GM19324 (cell line): Measurements from ENCODE around the gene NKX6-1.

ENCODE experiments used
- ATAC-seq: cut with Tn5 transposase; IDR thresholded peaks from one replicate; pipeline ENCODE4 v1.9.1; 2021; ENCODE audit warnings: mild to moderate bottlenecking, moderate library complexity; ENCODE audit not compliant: unreplicated experiment, low FRiP score

The NKX6-1 gene

DNA sequence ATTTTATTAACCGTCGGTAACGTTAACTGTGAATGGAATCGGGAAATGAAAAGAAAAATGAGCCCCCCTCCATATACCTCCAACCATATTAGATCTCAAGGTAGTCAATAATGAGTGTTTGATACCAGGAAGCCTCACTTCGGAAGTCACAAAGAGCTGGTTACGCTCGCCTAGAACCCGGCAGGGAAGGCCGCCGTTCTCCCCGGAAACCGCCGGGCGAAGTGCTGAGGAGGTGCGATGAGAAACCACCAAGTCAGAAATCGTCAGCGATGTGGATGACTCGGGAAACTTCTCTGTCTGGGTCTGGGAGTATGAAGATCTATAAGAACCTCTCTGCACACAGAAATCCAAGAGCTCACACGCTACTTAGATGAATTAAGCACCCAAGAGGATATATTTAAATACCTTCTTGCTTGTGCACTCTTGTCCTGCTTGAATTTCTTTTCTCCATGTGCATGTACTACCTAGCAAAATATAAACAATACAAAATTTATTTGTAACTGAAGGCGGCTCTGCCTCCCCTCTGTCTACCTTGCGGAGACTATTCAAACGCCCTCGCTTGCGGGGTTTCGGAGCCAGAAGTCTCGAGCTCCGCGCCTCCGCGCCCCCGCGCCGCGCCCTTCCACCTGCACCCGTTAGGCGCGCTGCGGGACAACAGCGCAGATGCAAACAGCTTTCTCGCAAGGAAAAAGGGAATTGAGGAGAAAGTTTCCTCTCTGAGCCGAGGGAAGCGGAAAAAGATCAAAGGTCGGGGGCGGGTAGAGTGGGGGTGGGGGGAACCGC, 17.8 kb downstream of the NKX6-1 start:
- no peak for ATAC-seq

- no peak for ATAC-seq
Observed at GRCh38 chr4:84480082-84480481, 19.0 kb downstream of the NKX6-1 start.

DNA sequence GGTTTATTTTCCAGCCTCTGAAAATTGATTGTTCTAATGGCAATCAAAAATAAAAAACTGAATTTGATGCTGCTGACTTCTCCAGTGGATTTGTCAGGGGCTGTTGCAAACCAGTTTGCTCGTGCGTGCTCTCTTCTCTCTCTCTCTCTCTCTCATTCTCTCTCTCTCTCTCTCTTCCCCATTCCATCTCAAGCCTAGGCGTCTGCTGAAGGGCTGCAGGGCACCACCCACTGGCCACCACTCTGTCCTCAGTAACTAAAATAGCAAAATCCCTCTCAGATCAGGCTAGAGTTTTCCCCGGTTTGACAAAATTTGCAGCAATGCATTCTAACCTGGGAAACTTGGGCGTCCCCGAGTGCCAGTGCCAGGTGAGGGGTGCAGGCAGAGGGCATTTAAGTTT, 19.4 kb downstream of the NKX6-1 start:
- ATAC-seq = no peak

GRCh38 chr4:84477738-84478137, 21.4 kb downstream of the NKX6-1 start:
- ATAC-seq = no peak

DNA sequence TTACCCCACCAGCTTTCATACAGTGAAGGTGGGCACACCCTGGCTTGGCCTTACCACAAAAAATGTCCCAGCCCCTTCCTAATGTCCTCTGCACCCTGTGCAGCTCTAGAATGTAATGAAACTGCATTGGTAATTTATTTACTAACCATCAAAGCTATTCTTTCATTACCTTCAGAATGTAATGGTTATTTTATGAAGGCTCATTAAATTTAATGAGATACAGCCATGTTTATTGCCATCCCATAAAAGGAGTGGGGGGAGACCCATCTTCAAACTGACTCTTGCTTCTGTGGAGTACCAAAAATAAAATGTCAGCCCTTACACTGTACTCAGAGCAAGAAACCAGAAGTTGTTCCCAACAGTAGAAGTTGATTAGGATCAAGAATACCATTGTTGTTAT, 25.0 kb downstream of the NKX6-1 start:
- ATAC-seq = no peak

- ATAC-seq = no peak
Observed at GRCh38 chr4:84472154-84472553, 26.9 kb downstream of the NKX6-1 start.

GRCh38 chr4:84470204-84470785, 28.8 kb downstream of the NKX6-1 start:
- no peak for ATAC-seq

DNA sequence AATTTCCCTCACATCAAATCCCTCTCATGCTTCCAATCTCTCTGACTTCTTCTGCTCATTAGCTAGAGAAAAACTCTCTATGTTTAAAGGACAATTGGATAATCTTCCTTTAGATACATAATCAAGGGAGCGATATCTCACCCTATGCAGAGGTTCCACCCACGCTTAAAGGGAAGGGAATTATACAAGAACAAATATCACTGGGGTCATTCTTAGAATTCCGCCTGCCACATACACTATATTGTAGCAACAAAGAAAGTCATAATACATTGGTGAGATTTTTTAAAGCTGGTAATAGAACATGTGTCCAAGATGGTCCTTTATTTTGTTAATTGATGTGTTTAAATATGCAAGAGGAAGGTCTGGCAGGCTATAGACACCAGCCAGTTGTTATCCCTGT, 31.5 kb downstream of the NKX6-1 start:
- ATAC-seq = no peak

DNA sequence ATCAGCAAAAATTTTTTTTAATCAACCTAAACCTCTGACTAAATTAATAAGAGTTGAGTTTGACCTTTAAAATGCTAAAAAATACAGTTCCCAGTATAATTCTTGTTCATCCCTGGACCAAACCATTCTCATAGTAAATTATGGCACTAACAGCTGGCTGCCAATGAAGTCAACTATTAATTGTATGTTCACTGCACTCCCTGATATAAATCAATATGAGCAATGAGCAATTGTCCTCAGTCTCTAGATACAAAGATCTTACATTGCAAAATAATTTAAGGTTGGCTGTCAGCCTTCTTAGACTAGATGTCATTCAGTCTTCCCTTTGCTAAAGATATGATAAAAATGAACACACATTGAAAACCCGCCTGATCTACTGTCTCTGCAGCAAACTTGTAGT, 39.3 kb downstream of the NKX6-1 start:
- ATAC-seq = no peak

GRCh38 chr4:84456157-84456556, 42.9 kb downstream of the NKX6-1 start:
- ATAC-seq = no peak

DNA sequence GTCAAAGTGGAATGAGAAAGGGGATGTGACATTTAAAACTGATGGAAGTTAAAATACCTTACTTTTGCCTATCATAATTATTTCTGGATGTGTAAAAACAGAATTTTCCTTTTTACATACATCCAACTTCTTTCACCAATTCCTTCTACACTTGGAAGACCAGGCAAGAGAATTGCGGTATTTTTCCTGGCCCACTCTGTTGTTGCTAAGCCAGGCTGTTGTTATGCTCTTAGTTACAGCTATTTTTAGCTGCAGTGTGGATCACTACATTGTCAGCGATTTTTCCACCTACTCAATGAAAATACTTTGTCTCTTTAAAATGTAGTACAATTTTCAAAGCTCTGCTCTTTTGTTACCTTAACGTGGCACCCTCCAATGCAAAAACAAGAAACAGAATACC, 43.4 kb downstream of the NKX6-1 start:
- ATAC-seq = no peak

- no peak for ATAC-seq
Observed at GRCh38 chr4:84451546-84451945, 47.5 kb downstream of the NKX6-1 start.

GRCh38 chr4:84443523-84443922, 55.6 kb downstream of the NKX6-1 start:
- ATAC-seq = no peak

- no peak for ATAC-seq
Observed at GRCh38 chr4:84442778-84443177, 56.3 kb downstream of the NKX6-1 start.
